ENCODE measurements around the gene NECAB2. TPM values are rescaled to one million over a fixed set of nuclear protein-coding genes. Genes with fewer than 3 reads are reported as not detected.

Gene NECAB2
- total RNA-seq, 4 donors from 2014 or later: 0.90 TPM; not detected in 3

DNA sequence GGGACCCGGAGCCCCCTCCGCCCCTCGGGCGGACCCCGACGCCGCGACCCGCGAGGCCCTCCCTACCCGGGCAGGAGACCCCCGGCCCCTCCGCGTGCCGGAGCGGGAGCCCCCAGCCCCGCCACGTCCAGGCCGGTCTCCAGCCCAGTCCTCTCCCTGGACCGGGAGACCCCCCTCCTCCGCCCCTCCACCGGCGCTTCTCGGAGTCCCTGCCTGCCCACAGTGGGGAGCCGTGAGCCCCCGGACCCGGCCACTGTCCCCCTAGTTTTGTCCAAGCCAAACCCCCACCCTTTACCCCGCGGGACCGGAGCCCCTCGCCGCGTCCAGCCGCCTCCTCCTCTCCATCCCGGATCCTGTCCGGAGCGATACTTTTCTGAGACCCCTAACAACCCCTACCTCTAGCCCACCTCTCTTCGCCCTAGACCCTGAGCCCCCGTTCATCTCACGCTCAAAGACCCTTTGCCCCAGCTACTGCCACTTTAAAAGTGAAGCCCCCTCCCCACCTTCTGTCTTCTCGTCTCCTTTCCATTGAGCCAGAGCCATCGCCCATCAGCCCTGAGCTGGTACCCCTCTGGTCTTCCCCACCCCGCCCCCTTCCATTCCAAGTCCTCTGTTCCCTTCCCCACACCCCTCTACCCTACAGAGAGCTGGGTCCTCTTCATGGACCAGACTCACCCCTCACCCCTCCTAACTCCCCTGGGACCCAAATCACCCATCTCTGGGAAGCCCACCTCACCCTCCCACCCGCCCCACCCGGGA, 1.0 kb downstream of the NECAB2 start:
- no peak overlapping the region for H3K27ac ChIP-seq
- TF ChIP-seq, protein P1, sequence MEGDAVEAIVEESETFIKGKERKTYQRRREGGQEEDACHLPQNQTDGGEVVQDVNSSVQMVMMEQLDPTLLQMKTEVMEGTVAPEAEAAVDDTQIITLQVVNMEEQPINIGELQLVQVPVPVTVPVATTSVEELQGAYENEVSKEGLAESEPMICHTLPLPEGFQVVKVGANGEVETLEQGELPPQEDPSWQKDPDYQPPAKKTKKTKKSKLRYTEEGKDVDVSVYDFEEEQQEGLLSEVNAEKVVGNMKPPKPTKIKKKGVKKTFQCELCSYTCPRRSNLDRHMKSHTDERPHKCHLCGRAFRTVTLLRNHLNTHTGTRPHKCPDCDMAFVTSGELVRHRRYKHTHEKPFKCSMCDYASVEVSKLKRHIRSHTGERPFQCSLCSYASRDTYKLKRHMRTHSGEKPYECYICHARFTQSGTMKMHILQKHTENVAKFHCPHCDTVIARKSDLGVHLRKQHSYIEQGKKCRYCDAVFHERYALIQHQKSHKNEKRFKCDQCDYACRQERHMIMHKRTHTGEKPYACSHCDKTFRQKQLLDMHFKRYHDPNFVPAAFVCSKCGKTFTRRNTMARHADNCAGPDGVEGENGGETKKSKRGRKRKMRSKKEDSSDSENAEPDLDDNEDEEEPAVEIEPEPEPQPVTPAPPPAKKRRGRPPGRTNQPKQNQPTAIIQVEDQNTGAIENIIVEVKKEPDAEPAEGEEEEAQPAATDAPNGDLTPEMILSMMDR (IDR thresholded peaks at IDR 0.05): no peak
- TF ChIP-seq EP300 (IDR thresholded peaks at IDR 0.05): no peak
- no peak for TF ChIP-seq POLR2A (IDR thresholded peaks at IDR 0.05)
- H3K4me1 ChIP-seq: peaks cover 0 to 11% (median 0%) of the 10 kb centered on the region in 4 donors
- H3K36me3 ChIP-seq: peaks cover 0 to 26% (median 0%) of the 10 kb centered on the region in 3 donors
- peaks cover 0 to 17% of the 10 kb centered on the region in 2 donors for H3K27me3 ChIP-seq
- 10 to 14% methylated on average over 20 to 22 of the region's 45 CpGs for whole genome bisulfite sequencing, 2 donors
- DNase-seq (ENCODE audit: low spot score in 2 of 2): no peak
- no peaks in the 10 kb centered on the region for H3K9me3 ChIP-seq
- peak overlapping the region in 1 of 4 donors; percentile 56 for H3K4me3 ChIP-seq

DNA sequence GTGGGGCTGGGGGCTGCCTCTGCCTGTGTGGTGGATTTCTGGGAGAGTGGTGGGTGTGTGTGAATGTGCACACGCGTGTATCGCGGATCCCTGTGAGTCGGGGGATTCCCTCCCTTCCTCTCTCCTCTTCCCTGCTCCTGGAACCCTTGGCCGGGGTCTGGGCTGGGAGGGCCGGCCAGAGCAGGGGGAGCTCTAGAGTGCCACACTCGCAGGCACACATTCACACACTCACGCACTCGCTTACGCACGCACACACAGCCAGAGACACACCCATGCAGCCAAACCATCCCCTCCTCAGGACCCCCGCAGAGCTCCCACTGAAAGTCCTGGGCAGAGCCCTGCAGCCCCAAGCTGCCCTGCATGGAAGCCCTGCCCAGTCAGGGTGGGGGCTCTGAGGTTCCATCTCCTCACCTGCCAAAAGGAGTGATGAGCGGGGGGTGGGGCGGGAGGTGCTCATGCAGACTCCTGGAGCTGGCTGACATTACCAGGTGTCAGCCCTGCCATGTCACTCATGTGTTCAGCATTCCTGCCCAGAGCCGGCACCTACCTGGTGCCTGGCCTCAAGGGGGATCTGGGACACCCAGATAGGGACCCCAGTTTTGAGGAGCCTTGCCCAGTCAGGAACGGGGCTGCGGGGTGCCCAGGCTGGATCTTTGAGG, 1.9 kb downstream of the NECAB2 start:
- Histone ChIP-seq H3K9me3 (no peaks in the 10 kb centered on the region), H3K4me1 (peaks cover 0 to 11% (median 0%) of the 10 kb centered on the region in 4 donors), H3K36me3 (peaks cover 0 to 17% (median 0%) of the 10 kb centered on the region in 3 donors), H3K27me3 (peaks cover 0 to 17% of the 10 kb centered on the region in 2 donors), H3K4me3 (no peak overlapping the region), H3K27ac (no peak overlapping the region)
- 54 to 58% methylated on average over 18 of the region's 18 CpGs for WGBS, 2 donors
- DNase-seq (ENCODE audit: low spot score in 2 of 2): no peak
- TF ChIP-seq, protein P1 (IDR thresholded peaks at IDR 0.05): no peak
- no peak for TF ChIP-seq EP300 (IDR thresholded peaks at IDR 0.05)

DNA sequence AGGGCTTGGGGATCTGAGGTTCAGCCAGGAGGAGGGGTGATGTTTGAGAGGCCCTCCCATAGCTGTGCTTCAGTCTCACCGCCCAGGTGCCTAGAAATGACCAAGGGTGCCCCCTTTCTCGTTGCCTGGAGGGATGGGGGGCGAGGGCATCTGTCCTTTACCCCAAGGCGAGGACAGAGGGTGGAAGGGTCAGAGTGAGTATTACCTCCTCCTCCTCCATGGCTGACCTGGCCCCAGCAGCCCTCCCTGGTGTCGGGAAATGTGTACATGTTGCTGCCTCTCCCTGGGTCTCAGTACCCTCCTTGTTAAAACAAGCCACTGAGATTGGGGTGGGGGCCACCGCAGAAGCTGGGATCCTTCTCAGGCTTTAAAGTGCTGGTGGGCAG, 2.4 kb downstream of the NECAB2 start:
- Histone ChIP-seq H3K36me3 (peaks cover 0 to 12% (median 0%) of the 10 kb centered on the region in 3 donors), H3K4me3 (no peak overlapping the region), H3K9me3 (no peaks in the 10 kb centered on the region), H3K27me3 (peaks cover 0 to 17% of the 10 kb centered on the region in 2 donors), H3K4me1 (peaks cover 0 to 11% (median 0%) of the 10 kb centered on the region in 4 donors), H3K27ac (no peak overlapping the region)
- TF ChIP-seq EP300 (IDR thresholded peaks at IDR 0.05) (no peak), POLR2A (IDR thresholded peaks at IDR 0.05) (no peak)
- TF ChIP-seq, protein P1 (IDR thresholded peaks at IDR 0.05): no peak
- no peak for DNase-seq (ENCODE audit: low spot score in 2 of 2)
- WGBS, 2 donors: 81 to 98% methylated on average over 4 to 6 of the region's 6 CpGs

DNA sequence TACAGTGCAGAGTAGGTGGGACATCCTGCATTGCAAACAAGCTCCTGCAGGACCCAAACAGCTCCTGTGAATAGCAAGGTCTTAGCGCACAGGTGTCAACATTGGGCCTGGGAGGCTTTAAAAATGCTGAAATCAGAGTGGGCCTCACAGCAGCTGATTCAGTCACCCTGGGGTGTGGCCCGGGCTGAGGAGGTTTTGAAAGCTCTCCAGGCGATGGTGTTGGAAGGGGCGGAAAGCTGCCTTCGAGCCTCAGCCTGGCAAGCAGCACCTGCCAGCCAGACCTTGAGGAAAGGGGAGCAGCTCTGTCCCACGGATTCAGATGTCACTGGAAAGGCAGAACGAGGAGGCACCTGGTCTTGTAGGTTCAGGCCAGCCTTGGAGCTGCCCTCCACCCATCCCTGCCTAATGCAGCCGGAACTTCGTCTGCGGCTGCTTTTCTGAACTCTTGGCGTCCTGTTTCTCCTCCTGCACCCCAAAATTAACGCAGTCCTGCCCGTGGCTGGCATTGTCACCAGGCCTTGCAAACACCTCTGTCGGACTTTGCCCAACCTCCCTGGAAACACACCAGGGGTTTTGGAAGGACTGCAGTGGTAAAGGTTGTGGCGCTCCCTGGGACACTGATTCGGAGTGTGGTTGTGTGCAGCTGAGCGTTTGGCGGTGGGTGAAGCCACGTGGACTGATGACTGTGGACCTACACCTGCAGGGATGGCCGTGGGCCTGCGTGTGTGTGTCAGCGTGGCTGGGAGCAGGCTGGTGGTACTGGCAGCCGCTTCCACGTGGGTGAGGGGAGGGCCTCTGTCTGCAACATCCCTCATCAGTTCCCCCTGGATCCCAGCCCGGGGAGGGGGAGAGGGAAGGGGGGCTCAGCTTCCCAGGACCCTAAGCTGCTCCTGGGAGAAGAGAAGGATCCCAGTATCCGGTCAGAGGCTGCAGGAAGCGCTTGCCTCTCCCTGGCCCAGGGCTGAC, 3.4 kb downstream of the NECAB2 start:
- TF ChIP-seq POLR2A (IDR thresholded peaks at IDR 0.05) (no peak), EP300 (IDR thresholded peaks at IDR 0.05) (no peak)
- TF ChIP-seq, protein P1 (IDR thresholded peaks at IDR 0.05): no peak
- Histone ChIP-seq H3K27me3 (peaks cover 0 to 17% of the 10 kb centered on the region in 2 donors), H3K36me3 (peaks cover 0 to 2% (median 0%) of the 10 kb centered on the region in 3 donors), H3K4me3 (no peak overlapping the region), H3K9me3 (no peaks in the 10 kb centered on the region), H3K27ac (no peak overlapping the region), H3K4me1 (peaks cover 0 to 11% (median 0%) of the 10 kb centered on the region in 4 donors)
- 70 to 75% methylated on average over 26 to 27 of the region's 27 CpGs for WGBS, 2 donors
- DNase-seq (ENCODE audit: low spot score in 2 of 2): no peak

All from tibial nerve (tissue), 4 donors.